Measurements from ENCODE around the gene BSG.

DNA sequence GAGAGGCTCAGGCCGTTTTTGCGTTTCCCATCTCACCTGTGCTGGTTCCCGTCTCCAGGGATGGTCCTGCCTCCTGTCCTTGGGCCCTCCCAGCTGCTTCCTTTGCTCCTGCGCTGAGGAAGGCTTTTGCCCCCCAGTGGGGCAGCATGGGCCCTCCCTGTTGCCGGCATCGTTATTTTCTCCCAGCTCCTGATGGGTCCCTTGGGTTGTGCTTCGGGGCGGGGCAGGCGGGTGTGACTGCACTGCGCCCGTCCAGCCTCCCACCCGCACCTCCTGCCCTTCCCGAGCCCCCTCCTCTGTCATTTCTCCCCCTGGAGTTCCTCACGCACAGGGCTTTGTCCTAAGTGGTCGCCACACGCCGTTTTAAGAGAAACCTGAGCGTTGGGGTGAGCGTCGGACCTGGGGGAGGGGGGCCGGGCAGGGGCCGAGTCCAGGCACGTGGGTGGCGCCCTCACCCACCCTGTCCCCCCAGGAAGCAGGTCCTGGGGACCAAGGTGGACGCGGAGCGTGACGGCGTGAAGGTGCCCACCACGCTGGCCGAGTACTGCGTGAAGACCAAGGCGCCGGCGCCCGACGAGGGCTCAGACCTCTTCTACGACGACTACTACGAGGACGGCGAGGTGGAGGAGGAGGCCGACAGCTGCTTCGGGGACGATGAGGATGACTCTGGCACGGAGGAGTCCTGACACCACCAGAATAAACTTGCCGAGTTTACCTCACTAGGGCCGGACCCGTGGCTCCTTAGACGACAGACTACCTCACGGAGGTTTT, 31.3 kb upstream of the BSG start:
- no peak for TF ChIP-seq CTCF (IDR thresholded peaks at IDR 0.05)
- TF ChIP-seq POLR2AphosphoS5 (IDR thresholded peaks at IDR 0.05; ENCODE audit: low read depth, low read length), result no peak
- no peak for TF ChIP-seq SIN3A (IDR thresholded peaks at IDR 0.05; ENCODE audit: borderline replicate concordance, insufficient read depth, low read depth, low read length)
- TF ChIP-seq, protein P1, sequence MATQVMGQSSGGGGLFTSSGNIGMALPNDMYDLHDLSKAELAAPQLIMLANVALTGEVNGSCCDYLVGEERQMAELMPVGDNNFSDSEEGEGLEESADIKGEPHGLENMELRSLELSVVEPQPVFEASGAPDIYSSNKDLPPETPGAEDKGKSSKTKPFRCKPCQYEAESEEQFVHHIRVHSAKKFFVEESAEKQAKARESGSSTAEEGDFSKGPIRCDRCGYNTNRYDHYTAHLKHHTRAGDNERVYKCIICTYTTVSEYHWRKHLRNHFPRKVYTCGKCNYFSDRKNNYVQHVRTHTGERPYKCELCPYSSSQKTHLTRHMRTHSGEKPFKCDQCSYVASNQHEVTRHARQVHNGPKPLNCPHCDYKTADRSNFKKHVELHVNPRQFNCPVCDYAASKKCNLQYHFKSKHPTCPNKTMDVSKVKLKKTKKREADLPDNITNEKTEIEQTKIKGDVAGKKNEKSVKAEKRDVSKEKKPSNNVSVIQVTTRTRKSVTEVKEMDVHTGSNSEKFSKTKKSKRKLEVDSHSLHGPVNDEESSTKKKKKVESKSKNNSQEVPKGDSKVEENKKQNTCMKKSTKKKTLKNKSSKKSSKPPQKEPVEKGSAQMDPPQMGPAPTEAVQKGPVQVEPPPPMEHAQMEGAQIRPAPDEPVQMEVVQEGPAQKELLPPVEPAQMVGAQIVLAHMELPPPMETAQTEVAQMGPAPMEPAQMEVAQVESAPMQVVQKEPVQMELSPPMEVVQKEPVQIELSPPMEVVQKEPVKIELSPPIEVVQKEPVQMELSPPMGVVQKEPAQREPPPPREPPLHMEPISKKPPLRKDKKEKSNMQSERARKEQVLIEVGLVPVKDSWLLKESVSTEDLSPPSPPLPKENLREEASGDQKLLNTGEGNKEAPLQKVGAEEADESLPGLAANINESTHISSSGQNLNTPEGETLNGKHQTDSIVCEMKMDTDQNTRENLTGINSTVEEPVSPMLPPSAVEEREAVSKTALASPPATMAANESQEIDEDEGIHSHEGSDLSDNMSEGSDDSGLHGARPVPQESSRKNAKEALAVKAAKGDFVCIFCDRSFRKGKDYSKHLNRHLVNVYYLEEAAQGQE (IDR thresholded peaks at IDR 0.05; ENCODE audit: insufficient read depth in 1 of 2, low read depth in 2 of 2, low read length in 1 of 2), result no peak
